Measurements from ENCODE around the gene ELK1. TPM values are rescaled to one million over a fixed set of nuclear protein-coding genes. Genes with fewer than 3 reads are reported as not detected.
"Not testable (repeated sequence)": the region's sequence is repeated elsewhere in the genome, so short reads cannot be mapped to it uniquely, and the experiment has no call there.

The ELK1 gene, protein sequence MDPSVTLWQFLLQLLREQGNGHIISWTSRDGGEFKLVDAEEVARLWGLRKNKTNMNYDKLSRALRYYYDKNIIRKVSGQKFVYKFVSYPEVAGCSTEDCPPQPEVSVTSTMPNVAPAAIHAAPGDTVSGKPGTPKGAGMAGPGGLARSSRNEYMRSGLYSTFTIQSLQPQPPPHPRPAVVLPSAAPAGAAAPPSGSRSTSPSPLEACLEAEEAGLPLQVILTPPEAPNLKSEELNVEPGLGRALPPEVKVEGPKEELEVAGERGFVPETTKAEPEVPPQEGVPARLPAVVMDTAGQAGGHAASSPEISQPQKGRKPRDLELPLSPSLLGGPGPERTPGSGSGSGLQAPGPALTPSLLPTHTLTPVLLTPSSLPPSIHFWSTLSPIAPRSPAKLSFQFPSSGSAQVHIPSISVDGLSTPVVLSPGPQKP
- 39.0 and 44.8 TPM in 2 replicates for total RNA-seq (2014; rRNA removed; shearing (Covaris generic))

DNA sequence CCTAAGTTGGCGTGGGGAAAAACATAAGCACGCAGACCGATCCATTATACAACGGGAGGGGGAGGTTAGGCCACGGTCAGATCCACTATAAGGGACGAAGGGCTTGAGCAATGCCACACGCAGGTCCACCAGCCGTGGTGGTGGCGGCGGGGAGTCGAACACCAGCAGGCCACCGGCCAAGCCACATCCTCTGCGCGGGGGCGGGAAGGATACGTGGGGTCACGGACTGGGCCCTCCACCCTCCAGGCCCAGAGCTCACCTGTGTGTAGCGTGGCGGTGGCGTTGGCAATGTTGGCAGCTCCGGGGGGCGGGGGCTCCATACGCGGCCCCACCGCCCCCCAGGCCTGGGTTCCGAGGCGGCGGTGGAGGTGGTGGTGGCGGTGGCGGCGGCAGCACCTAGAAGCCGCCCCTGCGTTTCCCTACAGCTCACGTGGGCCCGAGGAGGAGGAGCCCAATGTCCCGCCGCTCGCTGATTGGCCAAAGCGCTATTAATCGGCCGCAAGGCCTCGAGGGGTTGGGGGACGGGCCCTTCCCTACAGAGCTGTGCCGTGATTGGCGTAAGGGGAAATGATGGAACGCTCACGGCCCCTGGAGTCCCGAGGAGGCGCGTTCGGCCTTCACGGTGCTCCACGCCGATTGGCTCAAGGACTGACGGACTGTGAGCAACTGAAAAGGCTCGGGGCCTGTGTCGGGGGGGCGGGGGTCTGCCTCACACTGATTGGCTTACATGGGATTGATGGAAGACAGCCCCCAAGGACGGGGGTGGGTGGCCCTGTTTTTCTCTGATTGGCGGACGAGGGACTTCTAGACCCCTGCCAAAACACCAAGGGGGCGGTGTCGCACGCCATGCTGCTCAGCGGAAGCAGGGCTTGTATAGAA lies at the start of gene ELK1:
Gene ELK1, minus strand, starts transcription at position 400 of the 879 bp plus-strand sequence. CDS start 9,122 bp downstream, outside the sequence.
- DNase-seq (ENCODE audit: low read depth): peak; percentile 99

DNA sequence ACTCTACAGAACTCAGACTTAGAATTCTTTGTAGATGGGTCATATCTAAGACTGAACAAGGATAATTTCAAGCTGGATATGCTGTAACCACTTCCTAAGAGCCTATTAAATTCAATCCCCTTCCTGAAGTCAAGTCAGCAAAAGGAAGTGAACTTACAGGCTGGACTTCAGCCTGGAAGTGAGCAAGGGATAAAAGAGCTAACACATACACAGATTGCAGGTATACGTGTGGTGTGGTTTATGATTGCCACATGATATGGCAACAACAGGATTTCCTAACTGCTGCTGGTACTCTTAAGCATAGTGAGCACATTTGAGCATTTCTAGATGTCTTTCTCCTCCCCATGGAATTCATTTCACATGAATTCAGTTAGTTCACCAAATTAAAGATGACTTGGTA lies 46.8 kb upstream of the ELK1 start:
- DNase-seq (ENCODE audit: low read depth): no peak

DNA sequence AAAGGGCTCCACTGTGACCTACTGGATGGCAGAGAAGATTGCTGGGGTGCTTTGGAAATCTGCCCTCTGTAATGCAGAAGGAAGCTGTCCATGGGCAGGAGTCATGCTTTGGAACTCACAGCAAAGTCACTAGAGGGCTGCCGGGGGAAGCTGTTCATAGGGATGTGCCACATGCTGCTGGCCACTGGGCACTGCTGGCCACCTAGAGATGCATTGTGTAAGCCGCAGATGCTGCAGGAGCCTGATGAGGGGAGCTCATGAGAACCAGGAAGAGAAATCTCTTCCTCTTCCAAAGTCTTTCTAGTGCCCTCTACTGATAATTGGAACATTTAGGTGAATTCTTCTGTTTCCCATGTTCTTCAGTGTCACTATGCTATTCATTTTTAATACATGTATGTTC lies 39.8 kb upstream of the ELK1 start:
- DNase-seq (ENCODE audit: low read depth): peak; percentile 48

DNA sequence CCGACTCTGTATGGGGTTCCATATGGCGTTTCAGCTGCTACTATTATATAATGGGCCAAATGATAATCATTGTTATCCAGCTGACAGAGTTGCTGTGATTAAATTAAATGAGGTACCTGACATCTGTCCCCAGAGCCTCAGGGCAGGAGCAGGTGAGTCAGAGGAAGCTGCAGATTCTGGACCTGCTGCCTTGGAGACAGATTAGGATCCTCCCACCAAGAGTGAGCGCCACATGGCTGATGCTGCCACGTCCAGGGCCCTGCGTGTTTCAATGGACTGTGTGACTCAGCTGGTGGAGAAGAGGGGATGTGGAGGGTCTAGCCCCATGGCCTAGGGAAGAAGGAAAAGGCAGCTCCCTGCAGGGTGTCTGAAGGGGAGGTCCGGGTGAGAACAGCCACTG lies 36.9 kb upstream of the ELK1 start:
- peak; percentile 13 for DNase-seq (ENCODE audit: low read depth)

DNA sequence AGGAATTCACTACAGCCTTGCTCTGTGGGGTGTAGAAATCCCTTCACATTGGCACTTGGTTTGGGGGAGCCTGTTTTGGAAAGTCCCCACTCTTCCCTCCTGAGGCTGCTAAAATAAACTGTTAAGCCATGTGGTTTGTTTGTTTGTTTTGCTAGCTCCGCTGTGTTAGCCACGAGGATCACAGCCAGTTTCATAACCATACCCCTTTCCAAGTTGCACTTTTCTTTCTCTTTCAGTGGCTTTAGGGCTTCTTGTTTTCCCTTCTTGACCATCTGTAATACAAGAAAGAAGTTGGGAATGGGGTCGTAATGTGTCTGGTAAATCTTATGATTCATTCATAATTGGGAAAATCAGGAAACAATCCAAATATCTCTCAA lies 33.5 kb upstream of the ELK1 start:
- no peak for DNase-seq (ENCODE audit: low read depth)

DNA sequence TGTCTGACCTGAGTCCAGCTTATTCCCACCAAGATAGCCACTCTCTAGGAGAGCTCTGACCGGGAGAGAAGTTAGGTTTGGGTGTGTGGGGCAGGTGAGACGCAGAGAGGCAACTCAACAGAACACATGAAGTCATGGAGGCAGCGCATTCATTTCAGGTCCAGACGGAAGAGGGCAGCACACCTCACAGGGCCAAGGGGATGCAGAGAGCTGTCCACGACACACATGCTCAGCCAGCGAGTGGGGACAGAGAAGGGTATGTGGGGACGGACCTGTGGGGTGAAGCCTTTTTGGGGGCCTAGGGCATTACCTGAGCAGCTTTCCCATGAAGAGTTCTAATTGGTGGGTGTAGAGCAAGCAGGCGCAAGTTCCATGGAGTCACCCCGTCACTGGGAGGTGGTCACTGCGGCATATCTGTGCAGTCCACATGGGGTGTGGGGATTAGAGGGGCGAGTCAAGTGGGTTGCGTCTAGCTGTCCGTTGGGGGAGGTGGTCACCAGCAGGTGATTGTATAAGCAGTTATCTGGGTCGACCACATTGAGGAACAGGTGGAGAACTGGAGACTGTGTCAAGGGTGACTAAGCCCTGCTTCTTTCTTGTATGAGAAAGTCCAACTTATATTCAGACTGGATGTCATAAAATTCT lies 32.9 kb upstream of the ELK1 start:
- DNase-seq (ENCODE audit: low read depth): no peak

DNA sequence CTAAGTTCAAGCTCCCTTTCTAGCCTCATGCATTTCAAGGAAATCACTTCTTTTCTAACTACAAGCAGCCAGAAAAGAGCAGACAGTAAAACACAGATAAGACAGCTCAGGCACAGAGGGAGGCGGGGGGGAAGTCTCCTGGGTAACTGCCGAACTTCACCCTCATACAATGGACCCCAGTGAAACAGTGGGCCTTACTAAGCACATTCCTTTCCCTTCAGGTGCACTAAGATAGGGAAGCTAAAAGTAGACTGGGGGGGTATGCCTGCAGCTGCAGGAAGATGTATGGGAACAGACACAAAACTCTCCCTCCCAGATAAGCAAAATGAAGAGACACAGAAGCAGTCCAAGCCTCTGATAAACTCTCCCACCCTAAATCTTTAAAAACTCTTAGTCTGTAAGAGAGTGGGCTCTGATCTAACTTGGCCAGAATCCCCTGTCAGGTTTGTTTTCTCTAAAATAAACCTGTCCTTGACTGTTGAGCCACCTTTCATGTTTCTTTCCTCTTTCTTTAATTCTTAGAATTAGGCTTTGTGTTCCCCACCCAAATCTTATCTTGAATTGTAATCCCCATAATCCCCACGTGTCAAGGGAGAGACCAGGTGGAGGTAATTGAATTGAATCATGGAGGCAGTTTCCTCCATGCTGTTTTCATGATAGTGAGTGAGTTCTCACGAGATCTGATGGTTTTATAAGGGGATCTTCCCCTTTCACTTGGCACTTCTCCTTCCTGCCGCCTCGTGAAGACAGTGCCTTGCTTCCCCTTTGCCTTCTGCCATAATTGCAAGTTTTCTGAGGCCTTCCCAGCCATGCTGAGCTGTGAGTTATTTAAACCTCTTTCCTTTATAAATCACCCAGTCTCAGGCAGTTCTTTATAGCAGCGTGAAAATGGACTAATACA lies 25.8 kb upstream of the ELK1 start:
- DNase-seq (ENCODE audit: low read depth): not testable (repeated sequence)

DNA sequence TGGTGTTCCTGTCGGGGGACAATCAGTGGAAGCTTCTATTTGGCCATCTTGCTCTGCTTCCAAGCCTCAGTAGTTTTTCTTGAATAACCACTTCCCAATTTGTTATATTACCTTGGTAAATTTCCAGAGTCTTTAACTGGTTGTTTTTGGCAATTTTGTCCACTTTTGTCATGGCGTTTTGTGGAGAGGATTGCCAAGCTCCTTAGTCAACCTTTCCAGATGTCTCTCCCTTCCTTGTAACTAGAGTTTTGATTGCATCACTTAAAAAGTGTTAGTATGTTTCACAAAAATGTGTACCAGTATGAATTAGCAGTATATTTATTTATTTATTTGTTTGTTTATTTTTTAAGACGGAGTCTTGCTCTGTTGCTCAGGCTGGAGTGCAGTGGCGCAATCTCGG lies 24.4 kb upstream of the ELK1 start:
- DNase-seq (ENCODE audit: low read depth): no peak

DNA sequence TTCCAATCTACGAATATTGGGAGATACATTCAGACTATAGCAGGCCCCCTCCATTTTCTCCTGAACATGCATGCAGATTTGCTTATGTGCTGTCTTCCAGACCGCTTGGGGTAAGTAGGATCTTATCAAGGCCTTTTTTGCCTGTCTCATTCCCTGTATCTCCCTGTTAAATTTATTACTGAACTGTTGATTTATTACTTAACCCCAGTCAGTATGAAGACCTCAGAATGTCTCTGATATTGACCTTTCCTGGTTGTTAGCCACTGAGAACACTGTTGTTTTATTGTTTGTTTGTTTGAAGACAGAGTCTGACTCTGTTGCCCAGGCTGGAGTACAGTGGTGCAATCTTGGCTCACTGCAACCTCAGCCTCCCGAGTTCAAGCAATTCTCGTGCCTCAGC lies 15.4 kb upstream of the ELK1 start:
- not testable (repeated sequence) for DNase-seq (ENCODE audit: low read depth)

DNA sequence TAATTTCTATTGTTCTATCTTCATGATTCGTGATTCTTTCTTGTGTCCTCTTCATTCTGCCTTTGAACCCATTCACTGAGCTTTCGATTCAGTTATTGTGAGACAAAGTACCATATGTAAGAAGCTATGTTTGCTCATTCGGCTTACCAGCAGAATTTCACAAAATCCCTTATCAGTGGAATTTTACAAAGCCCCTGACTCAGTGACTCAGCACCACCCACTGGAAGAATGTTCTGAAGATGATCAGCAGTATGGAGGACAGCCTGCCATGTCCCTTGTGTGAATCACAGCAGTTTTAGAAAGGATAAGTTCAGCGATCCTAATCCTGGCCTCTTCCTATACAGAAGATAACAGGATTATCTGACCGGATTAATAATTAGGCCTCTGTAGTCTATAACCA lies 14.4 kb upstream of the ELK1 start:
- no peak for DNase-seq (ENCODE audit: low read depth)

DNA sequence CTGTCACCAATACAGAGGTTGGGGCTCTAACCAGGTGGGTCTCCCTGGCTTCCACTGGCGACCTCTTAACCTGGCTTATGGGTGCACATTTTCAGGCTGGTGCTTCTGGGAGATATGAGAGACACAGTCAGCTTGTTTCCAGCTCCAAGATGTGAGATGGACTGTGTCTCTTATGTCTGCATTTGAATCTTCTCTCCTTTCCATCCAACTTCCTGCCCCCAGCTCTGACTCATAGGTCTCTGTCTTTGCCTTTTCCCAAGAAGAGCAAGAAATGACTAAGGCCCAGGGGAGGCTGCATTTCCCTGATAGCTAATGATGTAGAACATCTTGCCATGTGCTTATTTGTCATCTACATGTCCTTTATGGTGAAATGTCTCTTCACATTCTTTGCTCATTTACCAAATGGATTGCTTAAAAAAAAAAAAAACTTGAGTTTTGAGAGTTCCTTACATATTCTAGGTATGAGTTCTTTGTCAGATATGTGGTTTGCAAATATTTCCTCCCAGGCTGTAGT lies 11.8 kb upstream of the ELK1 start:
- DNase-seq (ENCODE audit: low read depth): peak; percentile 89

DNA sequence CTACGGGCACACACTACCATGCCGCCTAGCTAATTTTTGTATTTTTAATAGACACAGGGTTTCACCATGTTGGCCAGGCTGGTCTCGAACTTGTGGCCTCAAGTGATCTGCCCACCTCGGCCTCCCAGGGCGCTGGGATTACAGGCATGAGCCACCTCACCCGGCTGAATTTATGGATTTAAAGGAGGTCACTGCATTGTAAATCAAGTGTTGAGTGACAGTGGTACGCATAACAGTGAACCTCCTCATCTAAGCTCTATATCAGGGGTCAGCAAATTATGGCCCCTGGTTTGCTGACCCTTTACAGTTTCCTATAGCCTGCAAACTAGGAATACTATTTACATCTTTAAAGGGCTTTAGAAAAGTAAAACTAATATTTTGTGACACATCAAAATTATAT lies 11.2 kb upstream of the ELK1 start:
- no peak for DNase-seq (ENCODE audit: low read depth)

DNA sequence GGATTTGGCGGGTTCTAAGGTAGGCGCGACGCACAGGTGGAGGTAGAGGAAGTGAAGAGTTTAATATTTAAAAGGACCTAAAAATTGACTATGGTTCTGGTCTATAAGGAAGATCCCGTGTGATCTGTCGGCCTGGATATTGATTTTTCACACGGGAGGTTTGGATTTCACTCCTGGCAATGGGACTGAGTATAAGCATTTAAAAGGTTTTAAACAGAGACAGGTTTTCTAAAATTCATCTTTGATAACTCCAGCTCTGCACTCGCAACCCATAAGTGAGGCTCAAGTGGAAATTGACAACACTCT lies 9.0 kb upstream of the ELK1 start:
- no peak for DNase-seq (ENCODE audit: low read depth)

DNA sequence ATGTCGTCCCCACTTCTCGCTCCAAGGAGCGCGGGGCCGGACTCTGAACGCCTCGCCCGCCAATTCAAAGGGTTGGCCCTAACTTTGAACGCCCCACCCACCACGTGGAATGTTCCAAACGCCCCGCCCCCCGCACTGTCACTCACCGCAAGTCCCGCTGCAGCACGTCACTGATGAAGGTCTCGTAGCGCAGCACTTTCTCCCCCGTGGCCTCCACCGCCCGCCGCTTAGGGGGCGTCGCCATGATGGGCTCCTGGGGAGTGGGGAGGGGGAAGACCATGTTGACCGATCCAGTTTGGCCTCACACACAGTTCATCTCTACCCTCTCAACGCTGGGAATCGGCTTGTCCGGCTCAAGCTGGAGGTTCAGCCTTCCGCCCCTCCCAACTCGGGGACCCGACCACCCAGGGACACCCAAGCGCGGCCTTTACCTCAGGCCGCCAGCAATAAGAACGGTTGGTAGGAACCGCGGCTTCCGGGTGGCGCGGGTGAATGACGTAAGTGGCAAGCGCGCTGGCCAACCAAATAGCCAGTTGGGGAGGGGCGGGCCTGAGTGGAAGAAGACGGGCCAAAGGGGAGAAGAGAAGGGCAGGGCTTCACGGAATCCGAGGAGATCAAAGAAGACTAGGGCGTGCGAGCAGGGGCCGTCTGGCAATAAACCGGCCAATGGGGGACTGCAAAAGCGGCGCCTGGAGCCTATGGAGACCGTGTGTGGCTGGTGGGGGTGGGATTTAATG lies 8.5 kb upstream of the ELK1 start, which contains the start of gene UXT:
Gene UXT, minus strand, starts transcription at position 497 of the 737 bp plus-strand sequence. Its CDS starts 253 bp downstream, at position 244.
- DNase-seq (ENCODE audit: low read depth): peak; percentile 97

DNA sequence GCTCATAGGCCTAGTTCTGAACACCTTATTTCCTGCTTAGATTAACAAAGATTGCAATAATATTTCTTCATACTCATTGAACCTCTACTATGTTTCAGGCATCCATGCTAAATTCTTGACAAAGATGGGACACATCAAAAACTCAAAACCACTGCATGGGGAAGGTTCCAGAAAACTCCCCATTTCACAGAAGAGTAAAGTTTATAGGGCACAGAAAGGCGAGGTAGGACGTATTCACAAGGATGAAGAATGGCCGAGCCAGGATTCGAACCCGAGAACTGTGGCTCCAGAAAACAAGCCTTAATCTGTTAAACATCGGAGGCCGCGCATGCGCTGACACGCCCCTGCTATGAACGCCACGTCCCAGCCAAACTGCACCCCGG lies 7.9 kb upstream of the ELK1 start:
- DNase-seq (ENCODE audit: low read depth): no peak

DNA sequence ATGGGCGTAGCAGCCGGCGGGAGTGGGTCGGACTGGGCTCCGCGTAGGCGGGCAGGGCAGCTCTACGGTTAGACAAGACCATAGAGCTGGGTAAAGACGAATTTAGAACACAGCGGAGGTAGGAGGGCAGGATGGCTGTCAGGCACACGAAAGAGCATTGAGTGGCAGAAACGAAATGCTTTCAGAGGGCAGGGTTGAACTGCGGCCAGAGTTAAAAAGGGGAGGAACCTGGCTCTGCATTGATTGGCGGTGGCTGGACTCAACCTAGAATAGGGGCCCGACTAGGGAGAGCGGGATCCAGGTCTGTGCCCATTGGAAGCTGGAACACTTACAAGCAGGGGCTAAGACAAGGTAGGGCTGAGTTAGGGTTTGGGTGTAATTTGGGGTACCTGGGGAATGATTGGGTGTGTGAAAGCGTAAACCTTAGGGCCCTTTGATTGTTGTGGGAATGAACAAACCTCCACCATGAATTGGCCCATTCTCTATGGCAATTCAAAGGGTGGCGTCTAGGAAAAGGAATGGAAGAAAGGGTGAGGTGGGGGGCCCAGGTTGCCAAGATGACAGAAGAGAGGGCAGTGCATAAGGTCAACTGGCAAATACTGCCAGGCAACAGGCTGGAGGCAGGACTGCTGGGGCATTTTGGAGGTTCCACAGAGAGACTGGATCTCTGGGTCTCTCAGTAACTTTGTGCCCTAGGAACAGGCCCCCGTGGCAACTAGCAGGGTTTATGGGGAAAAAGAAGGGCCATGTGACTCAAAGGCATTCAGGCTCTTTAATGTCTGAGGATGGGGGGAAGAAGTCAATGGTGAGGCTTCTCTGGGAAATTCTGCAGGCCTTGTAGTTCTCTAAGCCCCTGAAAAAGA lies 911 bp upstream of the ELK1 start:
- no peak for DNase-seq (ENCODE audit: low read depth)

DNA sequence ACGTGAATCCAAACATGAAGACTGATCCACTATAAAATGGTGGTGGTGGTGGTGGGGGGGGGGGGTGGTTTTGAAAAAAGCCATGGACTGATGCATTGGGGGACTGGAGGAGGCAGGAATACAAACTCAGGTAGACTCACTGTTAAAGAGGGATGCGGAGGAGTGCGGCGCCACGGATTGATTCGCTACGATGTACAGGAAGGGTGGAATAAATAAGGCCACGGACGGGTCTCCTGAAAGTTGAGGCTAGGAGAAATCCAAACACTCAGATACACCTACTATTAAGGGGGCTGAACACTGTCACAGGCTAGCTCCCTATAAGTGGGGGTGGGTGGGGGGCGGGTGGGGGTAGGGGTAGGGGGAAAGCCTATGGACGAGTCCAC lies 591 bp downstream of the ELK1 start:
- DNase-seq (ENCODE audit: low read depth): no peak

DNA sequence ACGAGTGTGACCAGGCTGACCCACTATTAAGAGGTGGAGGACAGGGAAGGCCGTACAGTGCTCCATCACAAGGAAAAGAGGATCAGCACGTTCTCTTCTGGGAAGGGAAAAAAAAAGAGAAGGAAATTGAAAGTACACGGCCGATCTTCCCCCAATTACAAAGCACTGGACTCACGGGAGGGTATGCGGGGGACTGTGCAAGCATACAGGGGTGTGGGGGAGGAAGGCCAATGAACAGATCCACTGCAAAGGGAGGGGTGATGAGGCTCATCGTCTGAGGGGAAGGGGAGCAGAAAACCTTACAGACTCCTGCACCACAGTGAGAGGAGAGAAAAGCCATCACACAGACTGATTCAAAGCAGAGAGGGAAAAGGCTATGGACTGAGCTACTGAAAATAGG lies 1.1 kb downstream of the ELK1 start:
- DNase-seq (ENCODE audit: low read depth): no peak

DNA sequence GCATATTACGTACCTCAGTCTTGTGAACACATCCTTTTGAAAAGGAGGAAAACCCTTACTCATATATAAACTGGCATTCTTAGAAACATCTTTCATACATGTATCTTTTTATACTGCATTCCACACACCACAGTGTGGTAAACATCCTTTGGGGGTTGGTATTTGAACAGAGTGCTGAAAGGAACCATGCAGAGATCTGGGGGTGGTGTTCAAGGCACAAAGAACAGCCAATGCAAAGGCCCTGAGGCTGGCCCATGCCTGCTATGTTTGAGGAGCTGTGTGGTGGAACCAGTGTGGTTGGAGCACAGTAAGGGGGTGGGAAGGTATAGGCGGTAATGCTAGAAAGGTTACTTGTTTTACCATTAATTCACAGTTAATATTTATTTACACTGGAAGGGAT lies 2.0 kb downstream of the ELK1 start:
- DNase-seq (ENCODE audit: low read depth): no peak

DNA sequence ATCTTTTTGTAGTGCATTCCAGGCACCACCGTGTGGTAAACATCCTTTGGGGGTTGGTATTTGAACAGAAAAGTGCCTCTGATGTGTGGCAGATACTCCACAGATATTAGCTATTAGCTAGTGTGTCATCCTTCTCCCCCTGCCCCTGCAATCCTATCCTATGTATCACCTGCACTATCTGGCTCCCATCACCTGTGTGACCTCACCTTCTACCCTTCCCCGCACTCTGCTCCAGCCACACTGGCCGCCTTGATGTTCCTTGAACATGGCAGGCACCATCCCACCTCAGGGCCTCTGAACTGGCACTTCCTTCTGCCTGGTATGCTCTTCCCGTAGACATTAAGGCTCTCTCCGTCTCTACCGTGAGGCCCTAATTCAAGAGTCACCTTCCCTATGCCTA lies 3.7 kb downstream of the ELK1 start:
- no peak for DNase-seq (ENCODE audit: low read depth)

All from RPMI7951 (cell line).